ENCODE results near the gene DSCAML1.

The DSCAML1 gene

GRCh38 chr11:117796456-117796871 lies 552 bp downstream of the DSCAML1 start:
- in situ Hi-C loops (cut with HindIII; ENCODE audit: low sequenced_read_pairs): no loop called here

- in situ Hi-C loops (cut with HindIII; ENCODE audit: low sequenced_read_pairs): no loop called here
Measured at GRCh38 chr11:117795638-117796455, 1.2 kb downstream of the DSCAML1 start.

GRCh38 chr11:117794772-117795629 lies 2.0 kb downstream of the DSCAML1 start:
- in situ Hi-C loops (cut with HindIII; ENCODE audit: low sequenced_read_pairs): no loop called here

- in situ Hi-C loops (cut with HindIII; ENCODE audit: low sequenced_read_pairs): no loop called here
Measured at GRCh38 chr11:117794135-117794534, 2.9 kb downstream of the DSCAML1 start.

- in situ Hi-C loops (cut with HindIII; ENCODE audit: low sequenced_read_pairs): no loop called here
Measured at GRCh38 chr11:117793583-117793982, 3.4 kb downstream of the DSCAML1 start.

- in situ Hi-C loops (cut with HindIII; ENCODE audit: low sequenced_read_pairs): no loop called here
Measured at GRCh38 chr11:117792992-117793391, 4.0 kb downstream of the DSCAML1 start.

- in situ Hi-C loops (cut with HindIII; ENCODE audit: low sequenced_read_pairs): no loop called here
Measured at GRCh38 chr11:117792241-117792640, 4.8 kb downstream of the DSCAML1 start.

- in situ Hi-C loops (cut with HindIII; ENCODE audit: low sequenced_read_pairs): no loop called here
Measured at GRCh38 chr11:117790279-117790678, 6.7 kb downstream of the DSCAML1 start.

- in situ Hi-C loops (cut with HindIII; ENCODE audit: low sequenced_read_pairs): no loop called here
Measured at GRCh38 chr11:117789241-117789640, 7.8 kb downstream of the DSCAML1 start.

GRCh38 chr11:117786135-117786870 lies 10.7 kb downstream of the DSCAML1 start:
- in situ Hi-C loops (cut with HindIII; ENCODE audit: low sequenced_read_pairs): no loop called here

GRCh38 chr11:117782101-117782500 lies 14.9 kb downstream of the DSCAML1 start:
- in situ Hi-C loops (cut with HindIII; ENCODE audit: low sequenced_read_pairs): no loop called here

GRCh38 chr11:117781627-117782026 lies 15.4 kb downstream of the DSCAML1 start:
- in situ Hi-C loops (cut with HindIII; ENCODE audit: low sequenced_read_pairs): no loop called here

- in situ Hi-C loops (cut with HindIII; ENCODE audit: low sequenced_read_pairs): no loop called here
Measured at GRCh38 chr11:117780456-117780855, 16.6 kb downstream of the DSCAML1 start.

- in situ Hi-C loops (cut with HindIII; ENCODE audit: low sequenced_read_pairs): no loop called here
Measured at GRCh38 chr11:117774553-117774952, 22.5 kb downstream of the DSCAML1 start.

GRCh38 chr11:117772360-117772759 lies 24.7 kb downstream of the DSCAML1 start:
- in situ Hi-C loops (cut with HindIII; ENCODE audit: low sequenced_read_pairs): no loop called here

- in situ Hi-C loops (cut with HindIII; ENCODE audit: low sequenced_read_pairs): no loop called here
Measured at GRCh38 chr11:117771841-117772240, 25.2 kb downstream of the DSCAML1 start.

- in situ Hi-C loops (cut with HindIII; ENCODE audit: low sequenced_read_pairs): no loop called here
Measured at GRCh38 chr11:117771197-117771596, 25.8 kb downstream of the DSCAML1 start.

- in situ Hi-C loops (cut with HindIII; ENCODE audit: low sequenced_read_pairs): no loop called here
Measured at GRCh38 chr11:117770061-117770460, 27.0 kb downstream of the DSCAML1 start.

GRCh38 chr11:117769533-117769932 lies 27.5 kb downstream of the DSCAML1 start:
- in situ Hi-C loops (cut with HindIII; ENCODE audit: low sequenced_read_pairs): no loop called here

GRCh38 chr11:117768506-117768905 lies 28.5 kb downstream of the DSCAML1 start:
- in situ Hi-C loops (cut with HindIII; ENCODE audit: low sequenced_read_pairs): no loop called here

- in situ Hi-C loops (cut with HindIII; ENCODE audit: low sequenced_read_pairs): no loop called here
Measured at GRCh38 chr11:117767071-117767470, 29.9 kb downstream of the DSCAML1 start.
